NCI-H526 (cell line): ENCODE results near the gene BRIX1.

Experiments used
- DNase-seq, 2 experiments: peaks; one replicate each; lab custom pipeline; 2025; lab: John Stamatoyannopoulos, UW

BRIX1 gene, protein sequence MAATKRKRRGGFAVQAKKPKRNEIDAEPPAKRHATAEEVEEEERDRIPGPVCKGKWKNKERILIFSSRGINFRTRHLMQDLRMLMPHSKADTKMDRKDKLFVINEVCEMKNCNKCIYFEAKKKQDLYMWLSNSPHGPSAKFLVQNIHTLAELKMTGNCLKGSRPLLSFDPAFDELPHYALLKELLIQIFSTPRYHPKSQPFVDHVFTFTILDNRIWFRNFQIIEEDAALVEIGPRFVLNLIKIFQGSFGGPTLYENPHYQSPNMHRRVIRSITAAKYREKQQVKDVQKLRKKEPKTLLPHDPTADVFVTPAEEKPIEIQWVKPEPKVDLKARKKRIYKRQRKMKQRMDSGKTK

DNA sequence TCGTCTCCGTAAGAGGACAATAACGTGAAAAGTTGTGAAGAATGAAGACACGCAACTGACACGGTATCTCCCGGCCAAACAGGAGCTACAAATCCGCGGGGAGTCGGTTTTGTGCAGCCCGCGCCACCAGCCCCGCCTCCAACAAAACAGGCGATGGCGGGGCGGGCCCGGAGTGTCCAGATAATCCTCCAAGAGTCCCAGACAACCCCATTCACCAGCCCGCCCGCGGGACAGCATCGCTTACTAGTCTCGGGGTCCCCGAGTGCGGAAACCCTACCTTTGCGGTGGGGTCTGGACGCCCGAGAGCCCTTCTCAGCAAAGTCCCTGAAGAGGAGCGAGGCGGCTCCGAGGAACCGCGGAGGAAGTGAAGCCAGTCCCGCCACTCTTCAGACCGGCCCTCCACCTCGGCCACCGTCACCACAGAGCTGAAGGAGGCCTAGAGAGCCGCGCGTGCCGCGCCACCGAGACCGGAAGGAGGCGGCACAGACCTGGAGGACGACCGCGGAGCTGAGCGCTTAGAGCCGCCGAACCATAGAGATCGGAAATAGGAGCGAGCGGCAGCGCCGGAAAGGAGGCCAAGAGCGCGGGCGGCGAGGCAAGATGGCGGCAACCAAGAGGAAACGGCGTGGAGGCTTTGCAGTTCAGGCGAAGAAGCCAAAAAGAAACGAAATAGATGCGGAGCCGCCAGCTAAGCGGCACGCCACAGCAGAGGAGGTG lies at the start of gene BRIX1, which contains the start of gene RAD1:
BRIX1 (plus strand) TSS at position 573 of the 717 bp plus-strand sequence; CDS start at position 601, 28 bp downstream.
RAD1 (minus strand) TSS at position 366 of the 717 bp plus-strand sequence. CDS start 612 bp downstream, outside the sequence.
- peak; percentile 98 to 100 for DNase-seq

DNA sequence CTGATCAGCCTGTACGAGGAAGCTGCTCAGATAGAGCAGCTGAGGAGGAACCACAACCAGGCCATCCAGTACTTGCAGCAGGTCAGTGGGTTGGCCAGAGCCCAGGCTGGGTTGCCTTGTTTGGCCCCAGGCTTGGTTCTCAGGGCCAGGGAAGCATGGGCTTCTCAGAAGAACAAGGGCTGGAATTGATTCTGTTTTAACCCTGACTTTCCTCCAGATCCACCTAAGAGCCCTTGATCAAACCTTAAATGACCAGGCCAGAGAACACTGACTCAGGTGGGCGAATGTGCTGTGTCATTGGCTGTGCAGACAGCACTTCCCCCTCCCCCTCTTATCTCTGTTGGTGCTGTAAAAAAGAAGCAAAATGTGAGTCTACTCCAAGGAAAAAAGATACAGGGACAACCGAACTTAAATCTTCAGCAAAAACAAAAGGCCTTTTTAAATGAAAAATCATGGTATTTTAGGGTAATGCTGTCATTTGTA lies 48.5 kb upstream of the BRIX1 start:
- no peak for DNase-seq

DNA sequence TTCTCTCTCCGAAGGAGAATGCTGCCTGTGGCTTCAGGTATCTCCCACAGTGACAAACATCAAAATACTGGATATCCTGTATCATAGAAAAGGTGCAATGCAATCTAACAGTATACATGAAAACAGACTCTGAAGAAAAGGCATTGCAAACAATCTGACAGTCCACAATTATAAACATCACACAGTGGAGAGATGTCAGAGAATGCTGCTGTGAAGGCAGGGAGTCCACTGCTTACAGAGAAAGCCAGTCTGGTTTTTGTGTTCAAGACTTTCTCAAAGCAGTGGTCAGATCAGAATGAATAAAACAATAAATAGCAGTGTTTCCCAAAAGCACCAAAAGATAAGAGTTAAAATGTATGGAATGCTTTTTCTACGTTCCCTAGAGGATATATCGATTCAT lies 47.9 kb upstream of the BRIX1 start:
- no peak for DNase-seq

DNA sequence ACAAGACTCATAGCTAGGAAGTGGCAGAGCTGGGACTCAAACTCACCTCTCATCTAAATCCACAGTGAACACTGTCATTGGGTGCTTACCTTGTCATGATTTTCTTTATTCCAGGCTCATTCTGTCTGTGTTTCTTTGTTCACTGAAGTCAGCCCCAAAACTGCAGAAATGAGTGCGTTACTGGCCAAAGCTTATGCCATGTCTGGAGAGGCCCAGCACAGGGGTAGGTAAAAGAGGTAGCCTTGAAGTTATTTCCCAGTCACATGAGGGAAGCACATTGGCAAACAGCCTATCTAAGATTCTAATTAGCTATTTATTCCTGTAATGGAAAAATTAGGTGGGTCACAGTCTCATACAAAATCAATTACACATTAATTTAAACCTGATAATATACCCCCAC lies 46.7 kb upstream of the BRIX1 start:
- no peak for DNase-seq

DNA sequence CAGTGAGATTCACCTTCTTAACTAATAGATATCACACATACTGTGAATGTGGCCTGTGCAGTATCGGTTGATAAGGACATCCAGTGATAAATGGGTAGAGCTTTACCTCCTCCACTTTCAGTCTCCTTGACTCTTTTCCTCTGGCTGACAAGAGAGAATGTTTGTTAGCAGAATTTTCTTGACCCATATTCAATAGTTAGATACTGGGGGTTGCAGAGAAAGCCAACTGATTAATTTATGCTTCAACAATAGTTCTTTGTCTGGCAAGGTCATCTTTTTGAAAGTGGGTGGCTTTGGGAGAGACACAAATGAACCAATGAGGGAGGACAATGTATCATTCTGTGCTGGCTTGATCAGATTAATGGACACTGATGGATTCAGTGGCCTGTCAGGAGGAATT lies 46.3 kb upstream of the BRIX1 start:
- no peak for DNase-seq

DNA sequence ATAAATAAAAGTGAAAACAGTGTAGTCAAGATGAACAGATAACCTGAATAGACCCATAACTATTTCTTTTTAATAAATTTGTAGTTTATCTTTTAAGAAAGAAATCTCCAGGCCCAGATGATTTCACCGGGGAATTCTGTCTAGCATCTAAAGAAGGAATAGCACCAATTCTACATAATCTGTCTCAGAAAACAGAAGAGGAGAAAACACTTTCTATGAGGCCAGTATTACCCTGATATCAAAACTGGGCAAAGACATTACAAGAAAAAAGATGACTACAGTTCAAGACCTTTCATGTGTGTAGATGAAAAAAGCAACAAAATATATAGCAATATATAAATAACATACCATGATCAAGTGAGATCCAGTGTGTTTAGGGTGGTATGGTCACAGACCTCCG lies 45.1 kb upstream of the BRIX1 start:
- DNase-seq: no peak

DNA sequence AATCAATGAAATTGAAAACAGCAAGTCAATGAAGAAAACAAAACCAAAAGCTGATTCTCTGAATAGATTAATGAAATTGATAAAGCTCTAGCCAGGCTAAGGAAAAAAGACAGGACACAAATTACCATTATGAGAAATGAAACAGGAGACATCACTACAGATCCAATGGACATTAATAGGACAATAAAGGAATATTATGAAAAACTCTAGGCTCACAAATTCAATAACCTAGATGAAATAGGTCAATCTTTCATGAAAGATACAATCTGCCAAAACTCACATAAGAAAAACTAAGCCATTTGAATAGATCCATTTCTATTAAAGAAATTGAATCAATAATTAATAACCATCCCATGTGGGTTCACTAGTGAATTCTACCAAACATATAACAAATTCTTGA lies 39.2 kb upstream of the BRIX1 start:
- DNase-seq: no peak

DNA sequence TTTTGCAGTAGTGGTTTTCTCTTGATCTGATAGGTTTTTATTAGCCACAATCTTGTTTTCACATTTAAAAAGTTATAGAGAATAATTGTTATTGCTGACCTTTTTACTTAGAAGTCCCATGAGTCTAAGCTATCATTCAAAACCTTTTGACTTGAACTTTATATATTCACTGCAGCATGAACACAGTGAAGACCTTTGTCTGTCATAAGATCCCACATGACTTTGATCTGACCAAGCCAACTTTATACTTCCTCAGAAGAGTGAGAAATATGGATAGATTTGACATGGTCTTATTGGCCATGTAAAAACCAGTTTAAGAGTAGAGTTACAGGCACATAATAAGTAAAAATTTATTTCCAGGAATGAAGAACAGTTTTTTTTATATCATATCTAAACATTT lies 34.3 kb upstream of the BRIX1 start:
- no peak for DNase-seq

DNA sequence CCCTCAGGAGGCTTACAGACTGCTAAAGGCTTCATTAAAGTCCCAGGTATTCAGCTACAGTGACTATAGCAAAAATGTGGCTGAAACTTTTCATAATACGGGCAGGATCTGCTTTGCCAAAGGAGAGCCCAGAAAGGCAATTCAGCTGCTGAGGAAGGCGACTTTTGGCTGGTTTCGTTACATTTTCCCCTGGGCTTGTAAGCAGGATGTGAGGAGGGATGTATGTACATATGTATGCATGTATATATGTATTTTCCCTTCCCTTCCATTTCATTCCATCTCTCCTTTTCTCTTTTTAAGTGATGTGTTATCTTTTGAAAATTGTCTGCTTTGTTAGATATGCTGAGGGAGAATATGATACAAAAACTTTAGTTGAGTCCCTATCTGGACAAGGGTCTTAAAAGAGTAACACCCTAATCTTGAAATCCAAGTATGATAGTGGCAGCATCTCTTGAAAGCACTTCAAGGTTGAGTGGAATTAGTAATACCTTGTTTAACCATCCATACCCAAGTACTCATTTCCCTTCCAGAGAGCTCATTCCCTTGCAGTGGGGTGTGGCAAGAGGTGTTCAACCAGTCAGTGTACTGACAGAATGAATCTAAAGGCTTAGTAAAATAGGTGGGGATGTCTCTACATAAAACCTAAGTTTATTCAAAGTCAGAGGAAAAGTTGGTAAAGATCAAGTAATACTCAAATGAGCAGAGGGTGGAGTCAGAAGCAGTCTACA lies 29.0 kb upstream of the BRIX1 start:
- no peak for DNase-seq

DNA sequence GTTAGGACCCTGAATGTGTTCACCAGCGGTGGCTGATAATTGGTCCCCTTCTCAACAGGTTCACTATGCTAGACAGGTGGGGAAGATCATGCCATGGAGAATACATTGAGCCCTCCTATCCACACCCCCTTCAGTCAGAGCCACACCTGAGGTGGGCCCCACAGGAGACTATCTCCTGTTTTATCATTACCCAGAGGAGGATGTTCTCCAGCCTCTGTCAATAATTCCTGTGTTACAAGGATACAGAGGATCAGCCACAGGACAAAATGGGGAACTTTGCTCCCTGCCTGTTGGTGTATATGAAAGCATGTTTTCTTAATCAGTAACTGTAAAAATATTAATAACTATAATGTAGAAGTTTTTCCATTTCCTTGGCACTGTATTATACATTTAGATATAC lies 26.1 kb upstream of the BRIX1 start:
- DNase-seq: no peak

DNA sequence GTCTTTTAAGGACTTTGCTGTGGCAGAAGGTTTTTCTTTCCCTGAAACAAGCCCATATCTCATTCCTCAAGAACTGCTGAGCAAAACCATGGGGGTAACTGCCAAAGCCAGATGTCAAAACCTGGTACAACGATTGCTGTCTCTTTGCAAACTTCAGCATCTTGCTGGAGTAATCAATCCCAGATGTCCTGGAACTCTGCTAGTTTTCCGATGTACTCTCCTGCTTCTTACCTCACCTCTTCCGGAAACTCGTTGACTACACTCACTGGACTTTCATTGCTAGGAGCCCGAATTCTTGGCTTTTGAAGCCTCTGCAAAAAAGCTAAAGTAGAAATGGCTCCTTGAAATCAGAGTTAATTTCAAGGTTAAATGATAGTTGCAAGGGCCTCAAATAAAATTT lies 23.5 kb upstream of the BRIX1 start:
- no peak for DNase-seq

DNA sequence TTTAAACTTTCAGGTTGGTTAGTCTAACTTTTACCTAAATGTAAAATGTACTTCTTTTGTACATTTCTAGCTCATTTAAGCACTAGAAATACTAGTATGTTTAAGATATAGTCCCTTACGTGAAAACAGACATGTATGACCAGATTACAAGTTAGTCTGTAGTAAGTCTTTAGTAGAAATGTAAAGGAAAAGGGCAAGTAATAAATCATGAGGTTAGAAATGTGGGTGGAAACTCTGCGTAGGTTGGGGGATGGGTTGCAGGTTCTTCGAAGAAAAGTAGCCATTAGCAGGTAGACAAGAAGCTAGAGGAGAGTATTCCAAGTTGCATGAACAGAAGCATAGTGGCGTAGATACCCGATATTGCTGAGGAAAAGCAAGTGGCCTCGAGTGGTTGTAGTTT lies 23.1 kb upstream of the BRIX1 start:
- DNase-seq: no peak

DNA sequence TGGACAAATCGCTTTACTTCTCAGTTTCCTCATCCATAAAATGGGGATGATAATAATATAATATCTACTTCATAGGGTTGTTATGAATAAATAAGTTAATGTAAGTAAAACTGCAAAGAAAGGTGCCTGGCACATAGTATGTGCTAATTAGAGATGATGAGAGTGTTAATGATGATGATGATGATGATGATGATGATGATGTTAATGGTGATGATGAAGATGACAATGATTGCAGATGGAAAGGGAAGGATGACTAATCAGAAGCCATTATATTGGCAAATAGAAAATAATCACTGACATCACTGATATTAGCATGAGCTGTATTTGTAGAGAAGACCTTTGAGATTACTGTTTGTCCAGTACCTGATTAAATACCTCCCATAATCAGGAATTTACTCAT lies 20.8 kb upstream of the BRIX1 start:
- DNase-seq: no peak

DNA sequence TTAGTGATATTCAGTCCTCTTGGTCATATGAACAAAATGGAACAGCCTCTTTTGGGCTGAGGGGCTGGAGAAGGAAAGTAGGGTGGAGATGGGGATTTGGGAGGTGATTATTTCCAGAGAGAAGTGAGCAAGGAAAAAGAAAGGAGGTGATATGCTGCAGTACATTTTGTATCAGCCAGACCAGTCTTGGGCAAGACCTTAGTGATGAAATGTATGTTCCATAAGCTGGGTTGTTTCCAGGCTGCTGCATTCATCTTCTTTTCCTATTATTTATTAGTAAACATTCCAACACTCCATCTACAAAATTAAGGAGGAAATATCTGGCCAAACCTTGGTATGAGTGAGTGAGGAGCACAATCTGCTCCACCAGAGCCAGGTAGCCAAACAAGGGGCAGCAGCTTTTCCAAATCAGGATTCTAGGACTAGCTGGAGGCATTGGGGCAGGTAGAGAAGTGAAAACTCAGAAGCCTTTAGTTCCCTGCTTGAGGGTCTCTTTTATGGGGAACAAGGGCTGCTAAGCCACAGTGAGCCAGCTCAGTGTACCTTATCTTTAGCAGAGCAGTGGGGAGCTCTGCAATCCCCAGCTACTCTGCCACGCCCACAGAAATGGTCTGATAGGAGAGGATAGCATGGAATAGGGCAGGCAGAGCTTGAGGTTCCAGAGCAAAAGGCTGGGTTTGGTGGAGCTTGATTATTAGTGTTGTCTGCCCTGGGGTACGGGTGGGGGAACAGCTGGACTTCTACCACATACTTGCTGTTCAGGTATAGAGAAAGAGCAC lies 19.7 kb upstream of the BRIX1 start:
- DNase-seq: no peak

DNA sequence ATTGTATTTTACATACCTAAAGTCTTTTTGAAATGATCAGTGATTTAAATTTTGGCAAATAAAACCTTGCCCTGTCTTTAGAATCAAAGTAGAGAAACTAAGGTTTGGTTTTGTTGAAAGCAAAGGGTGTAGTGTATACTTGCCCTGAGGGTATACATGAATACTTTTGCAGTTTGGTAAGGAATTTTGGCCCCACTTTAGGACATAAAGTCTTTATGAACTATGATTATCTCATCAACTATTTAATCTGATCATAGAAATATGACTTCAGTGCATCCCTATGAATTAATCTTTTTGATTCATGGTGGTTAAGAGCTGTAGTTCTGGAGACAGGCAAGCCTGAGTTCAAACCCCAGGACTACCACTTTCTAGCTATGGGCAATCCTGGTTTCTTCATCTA lies 17.9 kb upstream of the BRIX1 start:
- no peak for DNase-seq

DNA sequence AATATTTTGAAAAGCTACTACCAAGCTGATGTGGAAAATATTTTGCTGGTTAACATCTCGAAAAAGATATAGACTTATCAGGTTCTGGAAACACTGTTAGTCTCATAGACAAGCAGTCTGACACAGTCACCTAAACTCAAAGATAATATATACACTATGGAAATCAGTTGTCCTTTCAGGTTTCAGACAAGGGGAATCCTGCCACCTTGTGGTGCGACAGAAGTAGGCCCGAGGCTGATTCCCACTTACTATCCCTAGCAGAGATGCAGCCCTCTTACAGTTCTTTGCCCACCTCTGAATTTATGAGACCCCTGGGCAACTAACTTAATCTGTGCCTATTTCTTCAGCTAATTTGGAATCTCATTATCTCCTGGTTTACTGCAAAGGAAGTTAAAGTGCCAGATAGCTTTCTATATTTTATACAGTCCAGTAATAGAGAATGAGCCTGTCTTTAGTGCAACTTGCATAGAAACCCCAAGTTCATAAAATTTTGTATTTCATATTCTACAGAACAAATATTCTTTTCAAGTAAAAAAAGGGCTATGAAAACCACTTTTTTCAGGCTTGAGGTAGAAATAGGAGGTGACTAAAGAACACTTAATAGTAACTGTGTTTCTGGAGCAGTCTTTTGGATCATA lies 17.1 kb upstream of the BRIX1 start:
- DNase-seq: peak; percentile 68 to 90

DNA sequence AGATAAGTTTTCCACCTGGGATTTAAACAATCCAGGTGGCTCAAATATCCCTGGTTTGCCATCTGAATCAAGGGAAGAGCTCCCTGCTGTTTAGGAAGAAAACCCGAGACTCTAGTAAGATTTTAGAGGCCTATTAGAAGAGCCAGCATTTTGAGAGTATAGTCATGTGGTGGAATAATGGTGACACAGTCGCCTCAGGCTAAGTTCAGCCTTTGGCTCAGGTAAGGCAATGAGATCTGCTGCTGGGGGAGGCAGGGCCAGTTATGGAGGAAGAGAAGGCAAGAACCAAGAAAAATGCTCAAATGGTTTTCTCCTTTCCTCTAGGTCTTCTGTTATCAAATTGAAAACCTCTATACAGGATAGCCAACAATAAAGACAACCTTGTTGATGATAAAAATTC lies 16.4 kb upstream of the BRIX1 start:
- no peak for DNase-seq

DNA sequence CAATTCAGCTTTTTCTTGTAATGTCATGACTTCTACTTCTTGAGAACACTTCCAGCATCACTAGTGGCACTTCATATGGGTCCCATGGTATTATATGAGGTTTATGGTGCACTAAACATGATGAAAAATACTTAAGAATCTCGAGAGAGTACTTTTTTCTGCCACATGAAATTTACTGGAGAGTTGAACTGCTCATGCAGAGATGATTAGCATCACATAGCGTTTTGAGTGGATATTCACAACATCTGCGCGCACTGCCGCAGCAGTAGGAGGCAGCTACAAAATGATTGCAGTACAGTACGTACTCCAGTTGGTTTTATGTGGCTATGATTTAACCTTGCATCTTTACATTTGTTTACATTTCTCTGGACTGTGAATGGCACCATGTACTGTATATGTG lies 14.9 kb upstream of the BRIX1 start:
- no peak for DNase-seq

DNA sequence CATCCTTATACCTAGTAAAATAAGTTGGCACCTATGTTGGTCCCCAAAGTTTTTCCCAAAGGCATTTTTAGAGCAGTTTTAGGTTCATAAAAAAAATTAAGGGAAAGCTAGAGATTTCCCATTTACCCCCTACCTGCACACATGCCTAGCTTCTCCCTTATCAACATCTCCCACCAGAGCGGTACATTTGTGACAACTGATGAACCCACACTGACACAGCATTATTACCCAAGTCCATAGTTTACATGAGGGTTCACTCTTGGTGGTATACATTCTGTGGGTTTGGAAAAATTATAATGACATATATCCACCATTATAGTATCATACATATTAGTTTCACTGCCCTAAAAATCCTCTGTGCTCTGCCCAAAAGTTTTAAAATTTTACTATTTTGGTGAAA lies 12.3 kb upstream of the BRIX1 start:
- no peak for DNase-seq

DNA sequence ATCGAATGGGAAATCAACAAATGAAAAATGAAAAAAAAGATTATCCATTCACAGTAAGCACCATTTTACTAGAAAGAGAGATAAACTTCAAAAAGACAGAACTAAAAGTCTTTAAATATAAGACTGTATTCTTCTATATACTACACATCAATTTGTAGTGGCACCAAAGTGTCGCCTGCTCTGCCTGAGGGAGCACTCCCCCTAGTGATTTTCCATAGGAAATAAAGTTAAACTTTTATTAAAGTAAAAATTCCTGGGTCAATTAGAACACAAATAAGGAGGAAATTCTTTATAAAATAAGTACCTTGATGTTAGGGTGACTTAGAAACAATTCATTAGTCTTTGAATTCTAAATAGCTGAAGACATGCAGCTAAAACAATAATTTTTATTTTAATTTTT lies 9.9 kb upstream of the BRIX1 start:
- no peak for DNase-seq

DNA sequence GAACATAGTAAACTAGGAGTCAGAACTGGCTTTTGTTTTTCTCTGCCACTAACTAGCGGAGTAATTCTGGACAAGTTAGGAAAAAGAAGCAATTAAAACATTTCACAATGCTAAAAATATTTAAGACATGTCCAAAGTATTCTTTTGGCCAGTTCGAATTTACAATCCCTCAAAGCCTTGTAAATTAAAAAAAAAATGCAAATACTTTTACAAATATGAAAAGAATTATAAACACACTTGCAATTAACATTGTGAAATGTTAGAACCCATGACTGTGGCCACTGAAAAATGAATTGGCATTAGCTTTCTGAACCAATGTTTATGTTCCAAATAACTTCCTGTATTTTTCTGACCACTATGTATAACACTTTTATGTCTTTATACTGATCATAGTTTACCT lies 2.4 kb upstream of the BRIX1 start:
- DNase-seq: no peak
